Measurements from ENCODE around the gene CLDN22. TPM values are rescaled to one million over a fixed set of nuclear protein-coding genes. Genes with fewer than 3 reads are reported as not detected.
A peak's percentile ranks its signal among the peaks of the same experiment; 100 is the strongest.

Gene CLDN22
- polyA plus RNA-seq, 2 of the 4 experiments (the other 2 are of a cell fraction) = not detected

GRCh38 chr4:183342541-183343533, 22.8 kb upstream of the CLDN22 start (continued):
- TF ChIP-seq RCOR1 (IDR thresholded peaks at IDR 0.05; ENCODE audit: low read depth, low read length) = no peak
- TF ChIP-seq PBX3 (IDR thresholded peaks at IDR 0.05) = no peak
- TF ChIP-seq E2F6 (IDR thresholded peaks at IDR 0.05; ENCODE audit: borderline replicate concordance, low read depth) = no peak
- no peak for TF ChIP-seq BHLHE40 (IDR thresholded peaks at IDR 0.05; ENCODE audit: low read depth, low read length)
- no peak for TF ChIP-seq POLR2AphosphoS2 (conservative IDR thresholded peaks at IDR 0.05; ENCODE audit: low read length)
- no peak for TF ChIP-seq FOXS1 (CRISPR knock-in tag; IDR thresholded peaks at IDR 0.05)

- TF ChIP-seq E2F6 (IDR thresholded peaks at IDR 0.05; ENCODE audit: borderline replicate concordance, low read depth) (no peak), FOSB (CRISPR knock-in tag; IDR thresholded peaks at IDR 0.05) (no peak), BHLHE40 (IDR thresholded peaks at IDR 0.05; ENCODE audit: low read depth, low read length) (no peak), JUN (IDR thresholded peaks at IDR 0.05) (no peak), RARB (CRISPR knock-in tag; IDR thresholded peaks at IDR 0.05) (no peak), EHF (CRISPR knock-in tag; IDR thresholded peaks at IDR 0.05) (no peak), JUNB (IDR thresholded peaks at IDR 0.05) (no peak), ATOH8 (CRISPR knock-in tag; IDR thresholded peaks at IDR 0.05; ENCODE audit: low read depth) (no peak), ZC3H11A (IDR thresholded peaks at IDR 0.05) (no peak), CHD4 (IDR thresholded peaks at IDR 0.05; ENCODE audit: borderline replicate concordance) (no peak), NPAS2 (CRISPR knock-in tag; IDR thresholded peaks at IDR 0.05; ENCODE audit: borderline replicate concordance) (no peak), NR3C1 (IDR thresholded peaks at IDR 0.05) (no peak), RCOR1 (IDR thresholded peaks at IDR 0.05; ENCODE audit: low read depth, low read length) (no peak), HOXB13 (CRISPR knock-in tag; IDR thresholded peaks at IDR 0.05; ENCODE audit: low read depth) (no peak), FOXS1 (CRISPR knock-in tag; IDR thresholded peaks at IDR 0.05) (no peak), USF2 (IDR thresholded peaks at IDR 0.05) (no peak), REST (IDR thresholded peaks at IDR 0.05) (no peak)
- Histone ChIP-seq H3K27ac (peak overlapping the region; percentile 10 to 13; a peak in 2 of 6 replicates), H3K9me3 (no peaks in the 10 kb centered on the region), H3K4me3 (no peak overlapping the region), H3K4me1 (peaks cover 32% of the 10 kb centered on the region), H3K4me2 (0 out of 3 replicates have a peak overlapping the region, but pooled peaks have one; percentile 12)
- ATAC-seq (no peak), FAIRE-seq (no peak), DNase-seq (ENCODE audit: low read depth in 1 of 2, low spot score in 1 of 2) (no peak)
- CTCF ChIA-PET = no interaction called here
- 59% methylated on average over 7 of the region's 7 CpGs for WGBS (ENCODE audit: missing lambda C conversion rate)
- POLR2A ChIA-PET = no interaction called here
Measured at GRCh38 chr4:183337833-183338232, 17.8 kb upstream of the CLDN22 start.
